KG1 (cell line): ENCODE measurements around the gene STAC2.

Experiments used
- DNase-seq: peaks from one replicate; lab custom pipeline; 2025; lab: John Stamatoyannopoulos, UW

STAC2 gene

GRCh38 chr17:39231591-39232551, 6.1 kb upstream of the STAC2 start:
- peak; percentile 14 for DNase-seq

- DNase-seq = no peak
Measured at GRCh38 chr17:39231091-39231561, 5.4 kb upstream of the STAC2 start.

- DNase-seq = no peak
Measured at GRCh38 chr17:39230361-39230760, 4.6 kb upstream of the STAC2 start.

- DNase-seq = no peak
Measured at GRCh38 chr17:39229274-39229913, 3.6 kb upstream of the STAC2 start.

- DNase-seq = no peak
Measured at GRCh38 chr17:39227364-39227919, 1.7 kb upstream of the STAC2 start.

- DNase-seq = no peak
Measured at GRCh38 chr17:39225959-39226683, 376 bp upstream of the STAC2 start.

GRCh38 chr17:39224778-39225307, 902 bp downstream of the STAC2 start:
- DNase-seq = no peak

- DNase-seq = no peak
Measured at GRCh38 chr17:39223907-39224777, 1.6 kb downstream of the STAC2 start.

- no peak for DNase-seq
Measured at GRCh38 chr17:39222866-39223834, 2.6 kb downstream of the STAC2 start.

- DNase-seq = no peak
Measured at GRCh38 chr17:39222151-39222550, 3.6 kb downstream of the STAC2 start.

- no peak for DNase-seq
Measured at GRCh38 chr17:39221572-39221971, 4.2 kb downstream of the STAC2 start.

- DNase-seq = no peak
Measured at GRCh38 chr17:39219647-39220154, 6.0 kb downstream of the STAC2 start.

- no peak for DNase-seq
Measured at GRCh38 chr17:39218906-39219305, 6.8 kb downstream of the STAC2 start.

- DNase-seq = no peak
Measured at GRCh38 chr17:39217734-39218369, 7.9 kb downstream of the STAC2 start.

- no peak for DNase-seq
Measured at GRCh38 chr17:39213852-39214251, 11.9 kb downstream of the STAC2 start.

GRCh38 chr17:39212841-39213480, 12.8 kb downstream of the STAC2 start:
- no peak for DNase-seq

- no peak for DNase-seq
Measured at GRCh38 chr17:39212195-39212810, 13.4 kb downstream of the STAC2 start.

GRCh38 chr17:39210093-39210434, 15.7 kb downstream of the STAC2 start:
- DNase-seq = no peak
